GM13977 (cell line): Measurements from ENCODE around the gene LMCD1.

ENCODE experiments used
- DNase-seq: peaks from one replicate; pipeline ENCODE4 v3.0.0; 2012; ENCODE audit warnings: low spot score
- CTCF ChIP-seq: IDR thresholded peaks from 2 replicates; pipeline ENCODE4 v1.5.1; 2012; ENCODE audit warnings: mild to moderate bottlenecking, control low read depth; ENCODE audit not compliant: insufficient read depth; ENCODE audit errors: extremely low read depth, missing control alignments
- in situ Hi-C: fragments of 300-500 bp; cut with MboI; formaldehyde crosslinking; loops from one replicate; pipeline ENCODE4 v1.12.0; 2022; ENCODE audit warnings: low sequenced_read_pairs, low pct_unique_long_range_greater_than_20kb, mixed read lengths, inconsistent platforms; ENCODE audit not compliant: unreplicated experiment

The LMCD1 gene

GRCh38 chr3:8458238-8458661 lies 43.4 kb upstream of the LMCD1 start:
- no peak for DNase-seq
- in situ Hi-C loops, result no loop called here
- TF ChIP-seq CTCF, result no peak

- DNase-seq, result no peak
- TF ChIP-seq CTCF, result no peak
- in situ Hi-C loops, result no loop called here
Observed at GRCh38 chr3:8458711-8459110, 42.9 kb upstream of the LMCD1 start.

- no peak for TF ChIP-seq CTCF
- in situ Hi-C loops, result no loop called here
Observed at GRCh38 chr3:8460050-8460708, 41.4 kb upstream of the LMCD1 start.

GRCh38 chr3:8460815-8461456 lies 40.7 kb upstream of the LMCD1 start:
- DNase-seq, result no peak
- in situ Hi-C loops, result no loop called here
- no peak for TF ChIP-seq CTCF

More at GRCh38 chr3:8460050-8460708, 41.4 kb upstream of the LMCD1 start:
- DNase-seq, result no peak

GRCh38 chr3:8464668-8465067 lies 37.0 kb upstream of the LMCD1 start:
- no peak for DNase-seq
- in situ Hi-C loops, result no loop called here
- TF ChIP-seq CTCF, result no peak

GRCh38 chr3:8466526-8466925 lies 35.1 kb upstream of the LMCD1 start:
- TF ChIP-seq CTCF, result no peak

More at GRCh38 chr3:8466526-8466925, 35.1 kb upstream of the LMCD1 start:
- in situ Hi-C loops, result no loop called here
- no peak for DNase-seq
